C4-2B (cell line): ENCODE data around the gene ROBO3.

ENCODE experiments used
- H3K27ac ChIP-seq: fragments of 450-650 bp; 2 replicates; pipeline ENCODE4 v1.5.1; 2017
- ZFX ChIP-seq: fragments of 450-650 bp; IDR thresholded peaks from 2 replicates; pipeline ENCODE4 v1.6.1; 2017
- TF ChIP-seq, protein P1 (sequence below): fragments of 450-650 bp; conservative IDR thresholded peaks from 2 replicates; pipeline ENCODE4 v1.5.1; 2017; ENCODE audit warnings: mild to moderate bottlenecking

Gene ROBO3

DNA sequence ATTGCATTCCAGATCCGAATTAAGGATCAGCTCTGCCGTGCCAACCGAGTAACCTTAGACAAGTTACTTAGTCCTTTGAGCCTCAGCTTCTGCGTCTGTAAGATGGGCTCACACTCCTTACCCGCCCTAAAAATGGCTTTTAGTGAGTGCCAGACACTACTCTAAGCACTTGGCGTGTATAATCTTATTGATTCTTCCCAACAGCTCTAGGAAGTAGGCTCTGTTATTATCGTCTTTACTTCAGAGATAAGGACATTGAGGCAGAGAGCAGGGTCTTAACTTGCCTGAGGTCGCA lies 21.7 kb upstream of the ROBO3 start:
- TF ChIP-seq, protein P1, sequence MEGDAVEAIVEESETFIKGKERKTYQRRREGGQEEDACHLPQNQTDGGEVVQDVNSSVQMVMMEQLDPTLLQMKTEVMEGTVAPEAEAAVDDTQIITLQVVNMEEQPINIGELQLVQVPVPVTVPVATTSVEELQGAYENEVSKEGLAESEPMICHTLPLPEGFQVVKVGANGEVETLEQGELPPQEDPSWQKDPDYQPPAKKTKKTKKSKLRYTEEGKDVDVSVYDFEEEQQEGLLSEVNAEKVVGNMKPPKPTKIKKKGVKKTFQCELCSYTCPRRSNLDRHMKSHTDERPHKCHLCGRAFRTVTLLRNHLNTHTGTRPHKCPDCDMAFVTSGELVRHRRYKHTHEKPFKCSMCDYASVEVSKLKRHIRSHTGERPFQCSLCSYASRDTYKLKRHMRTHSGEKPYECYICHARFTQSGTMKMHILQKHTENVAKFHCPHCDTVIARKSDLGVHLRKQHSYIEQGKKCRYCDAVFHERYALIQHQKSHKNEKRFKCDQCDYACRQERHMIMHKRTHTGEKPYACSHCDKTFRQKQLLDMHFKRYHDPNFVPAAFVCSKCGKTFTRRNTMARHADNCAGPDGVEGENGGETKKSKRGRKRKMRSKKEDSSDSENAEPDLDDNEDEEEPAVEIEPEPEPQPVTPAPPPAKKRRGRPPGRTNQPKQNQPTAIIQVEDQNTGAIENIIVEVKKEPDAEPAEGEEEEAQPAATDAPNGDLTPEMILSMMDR, result no peak
- no peak for TF ChIP-seq ZFX
- H3K27ac ChIP-seq, result no peak overlapping the region

DNA sequence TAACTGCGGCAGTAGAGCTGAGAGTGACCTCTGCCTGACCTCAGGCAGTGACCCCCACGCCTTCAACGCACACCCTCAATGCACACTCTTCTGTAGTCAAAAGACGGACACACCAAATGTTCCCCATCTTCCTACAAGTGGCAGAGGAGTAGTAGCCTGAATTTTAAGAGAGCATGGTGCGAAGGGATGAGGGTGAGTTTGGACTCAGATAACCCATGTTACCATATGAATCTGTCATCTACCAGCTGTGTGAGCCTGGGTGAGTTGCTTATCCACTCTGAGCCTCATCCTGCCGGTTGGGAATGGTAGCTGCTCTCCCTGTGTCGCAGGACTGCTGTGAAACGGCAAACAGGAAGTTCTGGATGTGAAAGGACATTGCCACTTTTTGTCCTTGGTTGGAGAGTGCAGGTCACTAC lies 20.6 kb upstream of the ROBO3 start:
- TF ChIP-seq, protein P1, result no peak
- TF ChIP-seq ZFX, result no peak
- H3K27ac ChIP-seq, result no peak overlapping the region

DNA sequence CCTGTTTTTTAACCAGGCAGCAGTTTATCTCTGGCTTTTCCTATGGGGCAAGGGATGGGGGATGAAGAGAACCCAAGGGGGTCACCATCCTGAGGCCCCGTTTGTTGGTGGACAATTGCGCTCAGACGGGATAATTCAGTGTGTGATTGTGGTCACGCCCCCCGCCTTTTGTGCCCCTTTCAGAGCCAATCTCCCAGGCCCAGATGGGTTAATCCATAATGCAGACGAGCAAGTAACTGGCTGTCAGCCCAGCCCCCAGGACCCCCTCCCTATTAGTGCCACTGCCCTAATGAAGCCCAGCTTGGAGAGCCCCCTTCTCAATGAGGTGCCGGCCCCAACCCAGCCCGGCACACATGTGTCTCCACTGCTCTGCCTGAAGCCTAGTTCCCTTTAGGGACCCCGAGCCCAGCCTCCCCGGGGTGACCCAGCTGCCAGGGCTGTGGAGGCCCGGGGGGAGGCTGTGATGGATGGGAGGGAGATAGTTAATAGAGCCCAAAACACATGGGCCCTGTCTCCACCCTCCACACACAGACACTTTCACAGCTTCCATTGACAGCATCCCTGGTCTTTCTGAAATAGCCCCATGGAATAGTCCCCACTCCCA lies 19.1 kb upstream of the ROBO3 start:
- no peak overlapping the region for H3K27ac ChIP-seq
- TF ChIP-seq, protein P1, result no peak
- TF ChIP-seq ZFX, result no peak

DNA sequence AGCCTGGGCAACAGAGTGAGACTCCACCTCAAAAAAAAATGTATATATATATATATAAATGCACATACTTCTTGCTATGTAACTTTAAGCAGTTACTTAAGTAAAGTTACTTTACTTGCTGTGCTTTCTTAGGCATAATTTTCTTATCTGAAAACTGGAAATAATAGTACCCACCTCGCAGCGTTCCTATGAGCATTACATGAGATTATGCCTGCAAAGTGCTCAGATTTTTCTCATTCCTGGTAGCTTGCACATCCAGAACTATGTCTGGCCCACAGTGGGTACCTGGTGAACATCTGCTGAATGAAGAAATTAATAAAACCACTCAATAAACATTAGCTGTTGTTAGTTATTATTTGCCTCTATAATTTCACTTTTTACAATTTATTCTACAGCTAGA lies 6.1 kb upstream of the ROBO3 start:
- TF ChIP-seq ZFX, result no peak
- TF ChIP-seq, protein P1, result no peak
- H3K27ac ChIP-seq, result no peak overlapping the region

DNA sequence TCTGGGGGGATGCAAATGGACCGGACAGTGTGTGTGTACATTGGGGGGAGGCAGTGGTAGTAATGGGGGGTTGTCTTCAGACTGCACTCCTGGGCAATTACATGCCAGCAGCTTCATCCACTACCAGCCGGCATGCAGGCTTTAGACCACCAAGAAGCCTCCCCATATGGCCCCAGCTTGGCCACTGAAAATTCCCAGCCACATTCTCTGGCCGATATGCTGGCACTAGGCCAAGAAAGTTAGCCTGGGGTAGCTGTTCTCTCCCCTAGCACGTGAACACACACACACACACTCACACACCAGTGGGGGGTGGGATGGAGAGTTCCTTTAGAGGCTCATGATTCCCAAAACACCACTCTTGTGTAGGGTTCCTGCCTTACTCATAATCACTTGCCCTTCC lies 3.6 kb upstream of the ROBO3 start:
- H3K27ac ChIP-seq, result no peak overlapping the region
- TF ChIP-seq, protein P1, result no peak
- TF ChIP-seq ZFX, result no peak

DNA sequence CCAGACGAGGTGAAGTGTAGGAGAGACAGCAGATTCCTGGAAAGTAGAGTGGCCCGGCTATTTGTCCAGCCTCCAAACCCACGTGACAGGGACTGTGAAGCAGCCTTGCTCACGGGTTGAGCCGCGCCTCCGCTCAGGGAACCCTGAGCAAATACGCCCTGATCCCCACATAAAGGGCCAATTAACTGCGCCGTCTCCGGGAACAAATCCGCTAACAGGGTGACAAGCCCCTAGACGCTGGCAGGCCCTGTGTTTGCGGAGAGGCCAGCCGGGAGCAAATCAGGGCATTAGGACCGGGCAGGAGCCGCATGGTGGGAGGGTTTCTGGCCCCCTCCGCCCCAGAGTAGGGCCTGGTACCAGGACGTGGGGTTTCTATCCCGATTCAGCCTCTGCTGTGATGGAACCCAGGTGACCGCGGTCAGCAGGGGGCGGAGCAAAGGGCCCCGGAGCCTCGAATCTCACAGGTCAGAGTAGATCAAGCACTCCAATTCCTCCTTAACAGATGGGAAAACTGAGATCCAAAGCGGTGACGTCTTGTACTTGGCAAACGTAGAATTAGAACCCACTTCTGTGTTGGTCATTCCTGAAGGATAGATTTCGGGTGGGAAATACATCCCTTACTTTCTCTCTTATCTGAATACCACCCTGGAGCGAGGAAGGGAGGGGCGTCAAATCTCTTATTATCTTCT lies 2.0 kb upstream of the ROBO3 start:
- TF ChIP-seq, protein P1, result no peak
- no peak for TF ChIP-seq ZFX
- H3K27ac ChIP-seq, result no peak overlapping the region

DNA sequence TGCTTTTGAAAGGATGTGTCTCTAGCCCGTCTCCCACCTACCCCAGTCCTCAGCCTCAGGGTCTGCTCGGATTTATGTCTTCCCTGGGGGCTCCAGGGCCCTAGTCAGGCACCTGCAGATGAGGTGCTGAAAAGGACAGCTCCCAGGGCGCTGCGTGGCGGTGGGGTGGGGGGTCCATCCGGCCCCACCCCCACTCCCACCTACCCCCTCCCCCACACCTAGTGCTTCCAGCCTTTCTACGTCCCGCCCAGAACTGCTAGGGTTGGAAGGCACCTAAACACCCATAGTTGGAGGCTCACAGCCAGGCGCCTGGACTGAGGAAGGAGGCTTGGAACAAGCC lies 1.4 kb upstream of the ROBO3 start:
- TF ChIP-seq, protein P1, result no peak
- no peak for TF ChIP-seq ZFX
- H3K27ac ChIP-seq, result no peak overlapping the region
